WTC11 (cell line): ENCODE results near the gene RAB35.

ENCODE experiments used
- ESRRA ChIP-seq: sonication (generic); formaldehyde crosslinking; IDR thresholded peaks from 2 replicates; pipeline ENCODE4 v1.8.1; 2022; ENCODE audit warnings: mild to moderate bottlenecking, missing genetic modification reagents, borderline replicate concordance
- FOXJ3 ChIP-seq: sonication (generic); formaldehyde crosslinking; IDR thresholded peaks from 2 replicates; pipeline ENCODE4 v1.9.0; 2021; ENCODE audit warnings: missing genetic modification reagents, mild to moderate bottlenecking, borderline replicate concordance
- IRF2 ChIP-seq: sonication (generic); formaldehyde crosslinking; IDR thresholded peaks from 2 replicates; pipeline ENCODE4 v1.8.0; 2022; ENCODE audit warnings: low read depth, missing genetic modification reagents, borderline replicate concordance
- KAT7 ChIP-seq: sonication (generic); formaldehyde crosslinking; IDR thresholded peaks from 2 replicates; pipeline ENCODE4 v1.8.1; 2023; ENCODE audit warnings: missing genetic modification reagents, mild to moderate bottlenecking, borderline replicate concordance
- NR2C2 ChIP-seq: sonication (generic); formaldehyde crosslinking; IDR thresholded peaks from 2 replicates; pipeline ENCODE4 v1.8.0; 2022; ENCODE audit warnings: mild to moderate bottlenecking, missing genetic modification reagents
- SMAD4 ChIP-seq: sonication (generic); formaldehyde crosslinking; IDR thresholded peaks from 2 replicates; pipeline ENCODE4 v1.8.0; 2022; ENCODE audit warnings: mild to moderate bottlenecking, missing genetic modification reagents
- TP53 ChIP-seq: sonication (generic); formaldehyde crosslinking; IDR thresholded peaks from 2 replicates; pipeline ENCODE4 v1.8.1; 2023; ENCODE audit warnings: mild to moderate bottlenecking, missing genetic modification reagents
- TF ChIP-seq, protein P1 (sequence below): fragments of 250-450 bp; sonication (Bioruptor Pico); IDR thresholded peaks from 2 replicates; pipeline ENCODE4 v1.9.0; 2021; ENCODE audit warnings: mild to moderate bottlenecking
- TF ChIP-seq, protein P2 (sequence below): fragments of 200-600 bp; IDR thresholded peaks from 2 replicates; pipeline ENCODE4 v1.8.0; 2022; ENCODE audit warnings: antibody characterized with exemption
- TF ChIP-seq, protein P3 (sequence below): sonication (generic); formaldehyde crosslinking; IDR thresholded peaks from 2 replicates; pipeline ENCODE4 v1.8.1; 2023; ENCODE audit warnings: mild to moderate bottlenecking, missing genetic modification reagents, moderate library complexity

DNA sequence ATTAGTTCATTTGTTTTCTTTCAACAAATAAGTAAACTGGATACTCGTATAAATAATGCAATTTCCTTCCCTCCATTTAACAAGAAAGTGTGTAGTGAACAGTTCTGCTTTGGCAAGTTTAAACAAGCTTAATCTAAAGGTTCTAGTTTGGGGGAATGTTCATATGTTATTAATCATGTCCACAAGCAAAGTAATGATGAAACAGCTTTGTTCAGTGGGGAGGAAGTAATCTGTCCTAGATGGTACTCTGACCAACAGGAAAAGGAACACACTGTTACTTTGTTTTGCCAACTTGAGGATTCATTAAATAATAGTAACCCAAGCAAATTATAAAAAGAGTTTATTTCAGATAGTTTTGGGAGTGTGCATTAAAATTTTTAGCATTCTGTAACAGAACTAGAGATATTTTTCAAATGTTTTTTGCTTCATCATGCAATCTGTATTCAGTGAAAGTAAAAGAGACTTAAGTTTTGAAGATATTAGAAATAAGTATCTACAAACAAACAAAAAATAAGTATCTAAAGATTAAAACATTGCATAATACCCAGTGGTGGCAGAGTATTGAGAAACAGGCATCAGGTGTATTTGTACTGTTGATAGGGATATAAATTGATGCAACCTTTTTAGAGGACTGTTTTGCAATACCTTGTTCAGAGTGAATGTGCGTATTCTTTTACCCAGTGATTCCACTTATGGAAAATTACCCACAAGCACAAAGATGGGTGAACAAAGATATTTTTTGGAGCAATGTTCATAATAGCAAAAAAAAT, 61.1 kb downstream of the RAB35 start:
- TF ChIP-seq, protein P1, sequence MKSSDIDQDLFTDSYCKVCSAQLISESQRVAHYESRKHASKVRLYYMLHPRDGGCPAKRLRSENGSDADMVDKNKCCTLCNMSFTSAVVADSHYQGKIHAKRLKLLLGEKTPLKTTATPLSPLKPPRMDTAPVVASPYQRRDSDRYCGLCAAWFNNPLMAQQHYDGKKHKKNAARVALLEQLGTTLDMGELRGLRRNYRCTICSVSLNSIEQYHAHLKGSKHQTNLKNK (CRISPR knock-in tag) = no peak
- TF ChIP-seq, protein P2, sequence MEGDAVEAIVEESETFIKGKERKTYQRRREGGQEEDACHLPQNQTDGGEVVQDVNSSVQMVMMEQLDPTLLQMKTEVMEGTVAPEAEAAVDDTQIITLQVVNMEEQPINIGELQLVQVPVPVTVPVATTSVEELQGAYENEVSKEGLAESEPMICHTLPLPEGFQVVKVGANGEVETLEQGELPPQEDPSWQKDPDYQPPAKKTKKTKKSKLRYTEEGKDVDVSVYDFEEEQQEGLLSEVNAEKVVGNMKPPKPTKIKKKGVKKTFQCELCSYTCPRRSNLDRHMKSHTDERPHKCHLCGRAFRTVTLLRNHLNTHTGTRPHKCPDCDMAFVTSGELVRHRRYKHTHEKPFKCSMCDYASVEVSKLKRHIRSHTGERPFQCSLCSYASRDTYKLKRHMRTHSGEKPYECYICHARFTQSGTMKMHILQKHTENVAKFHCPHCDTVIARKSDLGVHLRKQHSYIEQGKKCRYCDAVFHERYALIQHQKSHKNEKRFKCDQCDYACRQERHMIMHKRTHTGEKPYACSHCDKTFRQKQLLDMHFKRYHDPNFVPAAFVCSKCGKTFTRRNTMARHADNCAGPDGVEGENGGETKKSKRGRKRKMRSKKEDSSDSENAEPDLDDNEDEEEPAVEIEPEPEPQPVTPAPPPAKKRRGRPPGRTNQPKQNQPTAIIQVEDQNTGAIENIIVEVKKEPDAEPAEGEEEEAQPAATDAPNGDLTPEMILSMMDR = no peak
- TF ChIP-seq KAT7 = no peak
- no peak for TF ChIP-seq TP53 (CRISPR knock-in tag)
- TF ChIP-seq, protein P3, sequence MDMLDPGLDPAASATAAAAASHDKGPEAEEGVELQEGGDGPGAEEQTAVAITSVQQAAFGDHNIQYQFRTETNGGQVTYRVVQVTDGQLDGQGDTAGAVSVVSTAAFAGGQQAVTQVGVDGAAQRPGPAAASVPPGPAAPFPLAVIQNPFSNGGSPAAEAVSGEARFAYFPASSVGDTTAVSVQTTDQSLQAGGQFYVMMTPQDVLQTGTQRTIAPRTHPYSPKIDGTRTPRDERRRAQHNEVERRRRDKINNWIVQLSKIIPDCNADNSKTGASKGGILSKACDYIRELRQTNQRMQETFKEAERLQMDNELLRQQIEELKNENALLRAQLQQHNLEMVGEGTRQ (CRISPR knock-in tag) = no peak
- TF ChIP-seq FOXJ3 = no peak
- TF ChIP-seq NR2C2 (CRISPR knock-in tag) = no peak
- no peak for TF ChIP-seq ESRRA (CRISPR knock-in tag)
- no peak for TF ChIP-seq IRF2
- no peak for TF ChIP-seq SMAD4 (CRISPR knock-in tag)
